Measurements from ENCODE around the gene STARD3. TPM values are rescaled to one million over a fixed set of nuclear protein-coding genes. Genes with fewer than 3 reads are reported as not detected.

Gene STARD3
- total and polyA plus RNA-seq, 4 donors: 27.4 to 79.7 (median 64.8) TPM

DNA sequence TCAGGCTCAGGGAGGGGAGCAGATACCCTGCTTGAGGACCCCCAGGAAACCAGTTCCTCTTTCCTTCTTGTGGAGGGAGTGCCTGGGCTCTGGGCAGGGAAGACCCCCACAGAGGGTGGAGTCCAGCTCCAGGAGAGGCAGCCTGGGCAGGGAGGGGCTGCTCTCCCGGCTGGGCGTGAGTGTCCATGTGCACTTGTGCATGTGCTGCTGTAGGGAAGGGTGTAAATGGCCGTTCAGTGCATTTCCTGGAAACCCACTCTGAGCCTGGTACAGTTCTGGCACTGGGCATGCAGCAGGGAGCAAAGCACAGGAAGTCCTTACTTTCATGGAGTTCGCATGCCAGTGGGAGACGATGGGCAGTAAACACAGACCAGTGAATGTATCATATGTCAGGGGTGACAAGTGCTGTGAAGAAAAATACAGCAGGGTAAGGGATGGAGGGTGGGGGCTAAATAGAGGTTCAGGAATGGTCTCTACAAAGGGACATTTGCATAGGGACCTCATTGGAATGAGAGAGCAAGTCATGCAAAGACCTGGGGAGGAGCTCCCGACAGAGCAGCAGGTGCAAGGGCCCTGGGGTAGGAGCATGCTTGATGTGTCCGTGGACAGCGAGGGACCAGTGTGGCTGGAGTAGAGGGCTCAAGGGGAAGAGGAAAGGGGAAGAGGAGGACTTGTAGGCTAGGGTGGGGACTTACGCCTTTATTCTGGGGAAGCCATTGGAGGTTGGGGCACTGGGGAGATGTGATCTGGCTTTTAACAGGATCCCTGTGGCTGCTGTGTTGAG, 5.5 kb downstream of the STARD3 start:
- Histone ChIP-seq H3K4me3 (no peak overlapping the region), H3K36me3 (ENCODE audit: control insufficient read depth in 4 of 4, insufficient read depth in 4 of 4, low read length in 4 of 4) (peaks cover 0 to 8% (median 1%) of the 10 kb centered on the region in 4 donors), H3K9ac (ENCODE audit: insufficient read depth in 1 of 2, low read length in 2 of 2) (no peak overlapping the region), H3K9me3 (ENCODE audit: control insufficient read depth in 4 of 4, insufficient read depth in 3 of 4, low read length in 3 of 4) (no peaks in the 10 kb centered on the region), H3K4me1 (ENCODE audit: control insufficient read depth in 5 of 5, insufficient read depth in 5 of 5, low read length in 5 of 5) (peaks cover 0 to 52% (median 13%) of the 10 kb centered on the region in 5 donors), H3K27ac (ENCODE audit: low read depth in 1 of 2, low read length in 1 of 2) (peak overlapping the region in 1 of 2 donors; percentile 20), H3K27me3 (ENCODE audit: control insufficient read depth in 3 of 3, insufficient read depth in 3 of 3, low read length in 2 of 3) (no peaks in the 10 kb centered on the region)
- DNase-seq (no peak), ATAC-seq (ENCODE audit: insufficient read depth, low FRiP score) (no peak)
- WGBS, 2 donors: 66 to 73% methylated on average over 9 of the region's 9 CpGs
- TF ChIP-seq, protein P1, sequence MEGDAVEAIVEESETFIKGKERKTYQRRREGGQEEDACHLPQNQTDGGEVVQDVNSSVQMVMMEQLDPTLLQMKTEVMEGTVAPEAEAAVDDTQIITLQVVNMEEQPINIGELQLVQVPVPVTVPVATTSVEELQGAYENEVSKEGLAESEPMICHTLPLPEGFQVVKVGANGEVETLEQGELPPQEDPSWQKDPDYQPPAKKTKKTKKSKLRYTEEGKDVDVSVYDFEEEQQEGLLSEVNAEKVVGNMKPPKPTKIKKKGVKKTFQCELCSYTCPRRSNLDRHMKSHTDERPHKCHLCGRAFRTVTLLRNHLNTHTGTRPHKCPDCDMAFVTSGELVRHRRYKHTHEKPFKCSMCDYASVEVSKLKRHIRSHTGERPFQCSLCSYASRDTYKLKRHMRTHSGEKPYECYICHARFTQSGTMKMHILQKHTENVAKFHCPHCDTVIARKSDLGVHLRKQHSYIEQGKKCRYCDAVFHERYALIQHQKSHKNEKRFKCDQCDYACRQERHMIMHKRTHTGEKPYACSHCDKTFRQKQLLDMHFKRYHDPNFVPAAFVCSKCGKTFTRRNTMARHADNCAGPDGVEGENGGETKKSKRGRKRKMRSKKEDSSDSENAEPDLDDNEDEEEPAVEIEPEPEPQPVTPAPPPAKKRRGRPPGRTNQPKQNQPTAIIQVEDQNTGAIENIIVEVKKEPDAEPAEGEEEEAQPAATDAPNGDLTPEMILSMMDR (IDR thresholded peaks at IDR 0.05; ENCODE audit: control extremely low read depth, extremely low read depth): no peak

DNA sequence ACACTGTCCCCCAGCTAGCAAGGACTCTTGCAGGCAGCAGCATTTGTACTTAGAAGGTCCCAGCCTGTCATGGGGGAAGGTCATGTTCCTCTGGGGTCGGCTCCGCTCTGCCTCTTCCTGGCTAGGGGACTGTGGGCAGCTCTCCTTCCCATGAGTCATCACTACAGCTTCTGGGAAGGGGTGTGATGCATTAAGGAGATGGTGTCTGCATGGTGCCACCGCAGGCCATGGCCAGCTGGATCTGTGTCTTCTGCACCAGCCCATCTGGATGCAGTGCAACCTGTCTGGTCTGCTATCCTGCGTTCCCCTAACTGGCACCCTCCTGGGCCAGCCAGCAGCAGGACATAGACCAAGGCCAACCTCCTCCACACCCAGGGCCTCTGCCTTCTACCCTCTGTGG, 6.3 kb downstream of the STARD3 start:
- ATAC-seq (ENCODE audit: insufficient read depth, low FRiP score): no peak
- H3K4me1 ChIP-seq (ENCODE audit: control insufficient read depth in 5 of 5, insufficient read depth in 5 of 5, low read length in 5 of 5): peaks cover 0 to 45% (median 7%) of the 10 kb centered on the region in 5 donors

DNA sequence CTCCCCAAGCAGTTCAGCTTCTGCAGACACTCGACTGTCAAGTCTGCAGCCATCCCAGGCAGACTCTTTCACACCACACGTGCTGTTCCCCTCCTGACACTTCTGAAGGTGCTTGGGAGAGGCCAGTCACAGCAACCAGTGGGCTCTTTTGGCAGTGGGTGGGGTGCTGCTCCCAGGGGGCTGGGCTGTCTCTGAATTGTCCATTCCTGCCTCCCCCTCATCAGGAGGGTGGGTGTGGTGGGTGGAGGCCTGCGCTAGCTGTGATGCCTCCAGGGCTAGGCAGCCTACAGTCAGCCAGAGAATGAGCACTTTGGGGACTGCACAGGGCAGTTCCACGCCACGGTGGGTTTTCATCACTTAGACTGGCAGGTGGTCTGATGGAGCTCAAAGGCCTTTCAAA, 10.3 kb downstream of the STARD3 start:
- no peaks in the 10 kb centered on the region for H3K27me3 ChIP-seq (ENCODE audit: control insufficient read depth in 3 of 3, insufficient read depth in 3 of 3, low read length in 2 of 3)
- DNase-seq (no peak), ATAC-seq (ENCODE audit: insufficient read depth, low FRiP score) (no peak)
- WGBS, 2 donors: 81 to 84% methylated on average over 5 of the region's 5 CpGs
- H3K9me3 ChIP-seq (ENCODE audit: control insufficient read depth in 4 of 4, insufficient read depth in 3 of 4, low read length in 3 of 4): no peaks in the 10 kb centered on the region
- H3K27ac ChIP-seq (ENCODE audit: low read depth in 1 of 2, low read length in 1 of 2): no peak overlapping the region
- no peak overlapping the region for H3K9ac ChIP-seq (ENCODE audit: insufficient read depth in 1 of 2, low read length in 2 of 2)
- no peak overlapping the region for H3K4me3 ChIP-seq
- peaks cover 0 to 29% (median 2%) of the 10 kb centered on the region in 5 donors for H3K4me1 ChIP-seq (ENCODE audit: control insufficient read depth in 5 of 5, insufficient read depth in 5 of 5, low read length in 5 of 5)
- H3K36me3 ChIP-seq (ENCODE audit: control insufficient read depth in 4 of 4, insufficient read depth in 4 of 4, low read length in 4 of 4): peaks cover 0 to 2% (median 1%) of the 10 kb centered on the region in 4 donors
- TF ChIP-seq, protein P1 (IDR thresholded peaks at IDR 0.05; ENCODE audit: control extremely low read depth, extremely low read depth): no peak

More for the DNA sequence above, 6.3 kb downstream of the STARD3 start:
- WGBS, 2 donors: 64 to 76% methylated on average over 4 of the region's 4 CpGs
- H3K9me3 ChIP-seq (ENCODE audit: control insufficient read depth in 4 of 4, insufficient read depth in 3 of 4, low read length in 3 of 4): no peaks in the 10 kb centered on the region
- no peak overlapping the region for H3K4me3 ChIP-seq
- DNase-seq: no peak
- no peak overlapping the region for H3K9ac ChIP-seq (ENCODE audit: insufficient read depth in 1 of 2, low read length in 2 of 2)
- peaks cover 0 to 4% (median 1%) of the 10 kb centered on the region in 4 donors for H3K36me3 ChIP-seq (ENCODE audit: control insufficient read depth in 4 of 4, insufficient read depth in 4 of 4, low read length in 4 of 4)
- peak overlapping the region in 1 of 2 donors; percentile 13 for H3K27ac ChIP-seq (ENCODE audit: low read depth in 1 of 2, low read length in 1 of 2)
- H3K27me3 ChIP-seq (ENCODE audit: control insufficient read depth in 3 of 3, insufficient read depth in 3 of 3, low read length in 2 of 3): no peaks in the 10 kb centered on the region
- TF ChIP-seq, protein P1 (IDR thresholded peaks at IDR 0.05; ENCODE audit: control extremely low read depth, extremely low read depth): no peak

Data from lung (tissue), 12 donors.